Fibroblast of peridontal ligament (primary cell): ENCODE data around the gene UBE2J1.
"Not testable (repeated sequence)": the region's sequence is repeated elsewhere in the genome, so short reads cannot be mapped to it uniquely, and the experiment has no call there.

Experiments
- DNase-seq: peaks from one replicate; pipeline ENCODE4 v3.0.0-alpha.2; 2010; ENCODE audit errors: extremely low read depth

UBE2J1 gene, protein sequence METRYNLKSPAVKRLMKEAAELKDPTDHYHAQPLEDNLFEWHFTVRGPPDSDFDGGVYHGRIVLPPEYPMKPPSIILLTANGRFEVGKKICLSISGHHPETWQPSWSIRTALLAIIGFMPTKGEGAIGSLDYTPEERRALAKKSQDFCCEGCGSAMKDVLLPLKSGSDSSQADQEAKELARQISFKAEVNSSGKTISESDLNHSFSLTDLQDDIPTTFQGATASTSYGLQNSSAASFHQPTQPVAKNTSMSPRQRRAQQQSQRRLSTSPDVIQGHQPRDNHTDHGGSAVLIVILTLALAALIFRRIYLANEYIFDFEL

DNA sequence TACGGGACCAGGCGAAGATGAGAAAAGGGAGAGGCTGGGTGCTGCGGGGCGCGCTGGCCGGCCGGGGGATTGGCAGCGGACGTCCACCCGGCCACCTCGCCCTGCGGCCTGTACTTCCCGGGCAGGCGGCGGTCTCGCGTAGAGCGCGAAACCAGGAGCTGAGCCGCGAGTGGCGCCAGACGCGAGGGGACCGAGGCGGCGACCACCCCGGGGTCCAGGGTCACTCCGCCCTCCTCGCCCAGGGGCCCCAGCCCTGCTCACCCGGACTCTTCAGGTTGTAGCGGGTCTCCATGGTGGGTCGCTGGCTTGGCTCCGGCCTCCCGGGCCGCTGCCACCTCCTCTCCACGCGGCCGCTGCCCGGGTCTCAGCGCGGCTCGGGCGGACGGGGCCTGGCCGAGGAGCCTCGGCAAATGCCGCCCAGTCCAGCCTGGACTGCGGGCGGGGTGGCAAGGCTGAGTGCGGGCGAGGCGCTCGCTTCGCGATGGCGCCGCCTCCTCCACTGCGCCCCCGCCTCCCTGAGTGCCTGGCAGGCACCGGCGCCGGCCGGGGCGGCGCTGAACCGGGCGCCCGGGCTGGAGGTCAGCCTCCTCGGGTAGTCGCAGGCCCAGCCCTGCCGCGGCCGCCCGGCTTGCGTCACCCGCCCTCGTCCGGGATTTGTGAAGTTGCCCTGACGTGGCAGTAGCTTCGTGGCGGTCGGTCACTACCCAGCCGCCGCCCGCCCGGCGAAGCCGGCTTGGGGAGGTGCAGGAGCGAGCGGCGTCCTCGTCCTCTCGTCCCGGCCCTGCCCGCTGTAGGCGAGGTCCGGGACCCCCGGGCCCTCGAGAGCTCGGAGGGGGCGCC lies at the start of gene UBE2J1:
Gene UBE2J1 (minus strand): TSS at position 445 of the 840 bp plus-strand sequence. CDS start 153 bp downstream, at position 292.
- peak; percentile 93 for DNase-seq

DNA sequence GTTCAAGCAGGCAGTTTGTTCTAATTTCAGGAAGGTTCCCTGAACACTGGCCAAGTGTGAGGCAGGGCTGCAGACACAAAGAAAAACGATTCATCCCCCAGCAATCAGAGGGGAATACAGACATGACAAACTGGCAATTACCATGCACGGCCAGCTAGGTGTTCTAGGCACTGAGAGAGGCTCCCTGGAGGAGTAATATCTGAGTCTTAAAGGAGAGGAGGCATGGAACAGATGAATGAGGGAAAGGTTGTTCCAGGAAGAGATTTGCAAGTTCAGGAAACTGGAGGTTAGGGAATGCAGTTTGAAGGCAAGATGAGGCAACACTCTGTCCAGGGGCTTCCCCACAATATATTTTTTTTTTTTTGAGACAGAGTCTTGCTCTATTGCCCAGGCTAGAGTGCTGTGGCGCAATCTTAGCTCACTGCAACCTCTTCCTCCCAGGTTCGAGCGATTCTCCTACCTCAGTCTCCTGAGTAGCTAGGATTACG lies 48.4 kb upstream of the UBE2J1 start:
- DNase-seq, result no peak

DNA sequence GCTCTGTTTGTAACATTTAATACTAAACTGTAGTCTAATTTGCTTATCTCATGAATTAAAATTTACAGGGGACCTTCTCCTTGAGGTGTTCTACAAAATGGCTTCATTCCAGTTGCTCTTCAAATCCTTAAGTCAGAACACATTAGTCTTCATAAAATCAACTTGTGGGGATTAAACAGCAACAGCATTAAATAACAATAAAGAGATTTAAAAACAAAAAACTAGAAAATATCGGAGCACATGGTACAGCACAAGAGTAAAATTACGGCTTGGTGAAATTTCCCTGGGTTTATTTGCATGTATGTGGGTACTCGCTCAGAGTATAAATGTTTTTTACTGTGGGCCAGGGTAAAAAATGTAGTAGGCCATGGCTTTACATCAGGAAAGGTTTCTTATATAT lies 47.5 kb upstream of the UBE2J1 start:
- DNase-seq, result no peak

DNA sequence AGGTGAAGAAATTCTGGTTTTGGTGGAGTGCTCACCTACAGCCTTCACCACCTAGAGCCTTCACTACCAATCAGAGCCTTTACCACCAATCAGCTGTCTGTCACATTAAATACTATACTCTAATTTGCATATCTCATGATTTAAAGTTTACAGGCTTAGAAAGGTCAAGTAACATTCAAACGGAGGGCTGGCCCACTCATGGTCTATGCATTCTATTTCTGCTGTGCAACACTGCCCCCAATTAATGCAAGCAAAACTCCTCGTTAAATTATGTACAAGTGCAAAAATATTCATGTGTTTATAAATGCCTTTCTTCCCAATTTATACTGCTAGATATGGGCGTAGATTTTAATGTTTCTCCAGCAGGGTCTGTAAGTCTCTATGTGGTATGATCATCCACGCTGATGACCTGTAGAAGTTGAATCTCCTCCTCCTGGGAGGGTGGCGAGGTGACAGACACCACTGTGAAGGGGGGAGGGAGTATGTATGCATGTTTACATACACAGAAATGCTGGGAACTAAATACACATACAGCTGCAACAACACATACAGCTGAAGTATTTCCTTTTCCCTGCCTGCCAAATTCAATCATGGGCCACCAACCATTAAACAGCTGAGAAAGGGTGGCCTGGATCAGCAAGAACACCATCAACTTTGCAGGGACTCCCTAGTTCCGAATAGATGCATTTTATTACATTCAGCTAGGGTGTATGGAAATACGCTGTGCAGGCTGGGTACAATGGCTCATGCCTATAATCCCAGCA lies 46.4 kb upstream of the UBE2J1 start:
- DNase-seq, result no peak

DNA sequence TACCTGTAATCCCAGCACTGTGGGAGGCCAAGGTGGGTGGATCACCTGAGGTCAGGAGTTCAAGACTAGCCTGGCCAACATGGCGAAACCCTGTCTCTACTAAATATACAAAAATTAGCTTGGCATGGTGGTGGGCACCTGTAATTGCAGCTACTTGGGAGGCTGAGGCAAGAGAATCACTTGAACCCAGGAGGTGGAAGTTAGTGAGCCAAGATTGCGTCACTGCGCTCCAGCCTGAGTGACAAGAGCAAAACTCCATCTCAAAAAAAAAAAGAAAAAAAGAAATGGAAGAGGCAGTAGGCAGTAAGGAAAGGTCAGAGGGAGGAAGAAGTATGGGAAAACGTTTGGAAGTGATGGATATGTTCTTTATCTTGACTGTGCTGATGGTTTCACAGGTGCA lies 45.4 kb upstream of the UBE2J1 start:
- DNase-seq, result not testable (repeated sequence)

DNA sequence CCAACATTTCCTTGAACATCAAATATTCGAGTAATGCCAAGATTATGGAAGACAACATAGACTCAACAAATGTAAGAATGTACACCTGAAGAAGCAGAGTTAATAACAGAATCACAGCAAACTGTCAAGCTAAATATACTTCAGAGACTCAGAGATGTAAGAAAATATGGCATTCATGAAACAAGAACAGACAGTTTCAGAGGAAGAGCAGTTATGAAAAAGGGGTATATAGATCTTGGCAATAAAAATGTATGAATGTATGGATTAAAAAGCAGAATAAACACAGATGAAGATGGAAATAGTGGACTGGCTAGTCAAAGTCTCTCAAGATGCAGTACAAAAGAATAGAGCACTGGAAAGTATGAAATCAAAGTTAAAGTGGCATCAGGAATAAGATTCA lies 41.1 kb upstream of the UBE2J1 start:
- DNase-seq, result no peak

DNA sequence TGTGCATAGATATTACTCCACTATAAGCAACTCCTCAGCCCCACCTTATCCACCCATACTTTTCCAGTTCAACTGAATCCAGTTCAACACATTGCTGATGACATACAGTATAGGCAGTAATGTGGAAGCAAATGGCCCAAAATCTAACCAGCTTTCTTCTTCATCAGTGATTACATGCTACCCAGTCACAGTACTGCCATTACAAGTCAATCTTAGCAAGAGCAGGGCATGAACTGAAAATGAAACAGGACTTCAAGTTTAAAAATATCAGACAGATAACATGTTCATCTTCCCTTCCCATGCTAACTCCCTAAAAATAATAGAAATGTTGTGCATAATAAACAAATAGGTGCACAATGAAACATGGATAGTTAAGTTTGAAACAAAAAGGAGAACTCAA lies 40.3 kb upstream of the UBE2J1 start:
- DNase-seq, result no peak

DNA sequence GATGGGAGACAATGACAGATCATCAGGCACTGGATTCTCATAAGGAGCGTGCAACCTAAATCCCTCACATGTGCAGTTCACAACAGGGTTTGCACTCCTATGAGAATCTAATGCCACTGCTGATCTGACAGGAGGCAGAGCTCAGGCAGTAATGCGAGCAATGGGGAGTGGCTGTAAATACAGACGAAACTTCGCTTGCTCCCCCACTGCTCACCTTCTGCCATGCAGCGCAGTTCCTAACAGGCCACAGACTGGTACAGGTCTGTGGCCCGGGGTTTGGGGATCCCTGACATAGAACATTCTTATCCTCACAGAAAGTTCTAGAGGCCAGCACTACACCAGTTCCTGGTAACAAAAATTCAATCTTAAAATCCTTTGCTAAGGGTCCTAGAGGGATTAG lies 36.3 kb upstream of the UBE2J1 start:
- DNase-seq, result no peak

DNA sequence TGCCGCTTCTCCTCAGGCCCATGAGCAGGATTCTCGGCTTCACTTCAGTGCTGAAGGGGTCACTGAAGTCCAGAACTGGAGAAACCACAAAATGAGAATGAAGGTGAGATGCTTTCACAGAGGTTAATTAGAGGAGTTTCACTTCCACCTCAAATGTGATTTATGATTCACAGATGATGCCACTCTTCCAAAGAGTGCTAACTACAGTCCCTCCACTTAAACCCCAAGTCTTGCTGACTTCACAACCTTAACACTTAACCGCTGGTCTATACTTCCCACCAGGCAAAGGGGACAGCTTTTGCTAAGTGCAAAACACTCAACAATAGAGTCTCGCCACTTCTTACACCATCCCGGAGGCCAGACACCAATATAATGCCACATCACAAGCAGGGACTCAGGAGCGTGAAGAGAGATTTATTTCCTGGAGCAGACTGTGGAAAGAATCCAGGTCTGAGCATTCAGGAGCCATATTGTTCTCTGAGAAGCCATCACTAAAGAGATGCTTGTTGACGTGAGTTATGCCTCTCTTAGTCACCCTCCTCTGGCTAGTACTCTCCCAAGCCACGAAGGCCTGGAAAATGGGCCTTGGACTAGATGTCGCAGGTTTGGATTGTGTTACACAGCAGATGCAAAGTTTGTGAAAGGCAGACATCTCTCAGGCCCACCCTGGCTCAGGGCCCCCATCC lies 35.1 kb upstream of the UBE2J1 start:
- DNase-seq, result no peak

DNA sequence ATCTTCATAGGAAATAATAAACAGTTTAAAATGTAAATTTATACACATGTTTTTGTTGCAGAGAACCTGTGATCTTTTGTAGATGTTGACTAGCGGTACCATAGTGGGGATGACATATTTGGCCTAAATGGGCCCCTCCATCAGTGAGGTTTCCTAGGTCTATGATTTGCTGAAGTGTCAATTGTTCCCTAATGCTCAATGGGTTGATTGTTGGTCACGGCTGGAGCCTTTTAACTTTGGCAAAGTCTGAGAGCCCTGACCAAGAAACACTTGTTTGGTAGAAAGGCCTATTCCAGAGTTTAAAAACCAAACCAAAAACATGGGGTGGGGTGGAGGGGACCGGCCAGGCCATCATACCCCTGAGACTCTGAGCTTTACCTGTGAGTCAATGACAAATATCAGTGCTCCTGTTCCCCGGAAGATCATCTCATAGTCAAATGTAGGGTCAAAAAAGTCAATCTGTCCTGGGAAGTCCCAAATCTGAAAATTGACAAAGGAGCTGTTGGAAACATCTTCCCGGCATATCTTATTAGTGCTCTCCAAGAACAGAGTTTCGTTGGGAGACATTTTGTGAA lies 34.5 kb upstream of the UBE2J1 start:
- DNase-seq, result no peak

DNA sequence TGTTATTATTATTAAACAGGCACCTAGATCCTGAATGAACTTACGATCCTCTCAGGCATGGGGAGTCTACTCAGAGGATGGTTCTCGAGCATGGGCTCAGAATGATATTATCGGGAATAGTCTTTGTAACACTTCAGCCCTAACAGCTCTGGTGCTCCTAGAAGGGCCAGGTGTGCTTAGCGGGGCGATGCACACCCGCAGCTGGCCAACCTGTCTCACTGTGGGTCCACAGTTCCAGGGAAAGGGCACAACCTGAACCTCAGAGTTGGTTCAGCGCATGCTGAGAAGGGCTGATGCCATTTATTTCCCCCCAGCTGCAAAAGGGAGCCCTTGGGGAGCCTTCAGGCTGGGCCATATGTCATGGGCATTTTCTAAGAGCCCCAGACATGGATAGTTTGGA lies 33.3 kb upstream of the UBE2J1 start:
- DNase-seq, result no peak

DNA sequence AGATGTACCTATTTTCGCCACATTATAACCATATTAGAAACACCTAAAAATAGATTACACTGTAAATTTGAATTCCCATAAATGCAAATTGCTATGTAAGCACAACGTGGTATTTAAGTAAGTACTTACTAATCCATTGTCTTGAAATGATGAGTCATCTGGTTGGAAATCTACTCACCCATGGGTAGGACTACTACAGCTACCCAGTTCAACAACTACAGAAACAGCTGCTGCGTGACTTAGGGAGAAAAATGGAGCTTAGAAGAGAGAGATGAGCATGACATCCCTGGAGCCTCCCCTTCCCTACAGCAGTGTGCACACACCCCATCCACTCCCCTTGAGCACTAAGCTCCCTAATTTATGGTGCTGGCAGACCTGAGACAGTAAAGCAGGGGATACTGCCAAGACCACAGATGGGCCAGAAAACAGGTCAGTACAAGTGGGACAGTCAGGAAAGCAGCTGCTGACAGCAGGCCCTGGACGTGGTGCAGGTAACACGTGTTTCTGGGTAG lies 32.7 kb upstream of the UBE2J1 start:
- DNase-seq, result no peak

DNA sequence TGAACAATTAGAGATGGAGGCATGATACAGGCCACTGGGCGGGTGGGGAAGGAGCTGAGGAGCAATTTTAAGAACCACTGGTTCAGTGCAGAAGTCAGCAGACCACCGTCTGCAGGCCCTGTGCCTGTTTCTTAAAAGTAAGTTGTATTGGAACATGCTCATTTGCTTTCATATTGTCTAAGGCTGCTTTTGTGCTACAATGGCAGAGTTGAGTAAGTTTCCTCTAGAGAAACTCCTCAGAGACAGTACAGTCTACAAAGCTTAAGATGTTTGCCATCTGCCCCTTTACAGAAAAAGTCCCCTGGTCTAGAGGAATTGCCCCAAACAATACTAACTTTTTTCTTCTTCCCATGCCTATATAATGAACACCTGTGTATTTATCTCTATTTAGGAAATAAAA lies 28.5 kb upstream of the UBE2J1 start:
- no peak for DNase-seq

DNA sequence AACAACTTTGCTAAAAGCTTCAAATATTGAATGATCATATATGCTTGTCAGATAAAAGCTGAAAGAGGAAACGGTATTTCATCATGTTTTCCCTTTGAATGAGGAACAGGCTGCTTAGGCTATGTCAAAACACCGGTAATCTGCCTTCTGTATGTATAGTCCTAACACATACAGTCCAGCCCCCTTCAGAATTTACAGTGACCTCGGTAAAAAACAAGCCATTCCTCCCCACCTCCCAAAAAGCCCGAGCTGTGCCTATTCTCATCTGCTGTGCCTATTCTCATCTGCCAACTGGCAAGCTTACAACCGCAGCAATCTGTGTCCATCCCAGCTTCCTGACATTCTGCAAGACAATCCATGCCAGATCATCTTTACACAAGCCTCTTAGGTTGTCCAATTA lies 26.8 kb upstream of the UBE2J1 start:
- no peak for DNase-seq

DNA sequence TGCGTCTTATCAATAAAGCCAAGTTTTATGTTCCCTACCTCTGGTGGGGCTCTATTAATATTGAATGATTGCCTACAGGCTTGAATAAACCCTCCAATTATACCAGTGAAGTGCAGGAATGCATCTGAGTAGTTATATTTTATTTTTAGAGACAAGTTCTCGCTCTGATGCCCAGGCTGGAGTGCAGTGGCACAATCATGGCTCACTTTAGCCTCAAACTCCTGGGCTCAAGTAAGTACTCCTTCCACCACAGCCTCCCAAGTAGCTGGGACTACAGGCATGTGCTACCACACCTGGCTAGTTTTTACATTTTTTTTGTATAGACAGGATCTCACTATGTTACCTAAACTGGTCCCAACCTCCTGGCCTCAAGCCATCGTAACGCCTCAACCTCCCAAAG lies 26.1 kb upstream of the UBE2J1 start:
- DNase-seq, result no peak

DNA sequence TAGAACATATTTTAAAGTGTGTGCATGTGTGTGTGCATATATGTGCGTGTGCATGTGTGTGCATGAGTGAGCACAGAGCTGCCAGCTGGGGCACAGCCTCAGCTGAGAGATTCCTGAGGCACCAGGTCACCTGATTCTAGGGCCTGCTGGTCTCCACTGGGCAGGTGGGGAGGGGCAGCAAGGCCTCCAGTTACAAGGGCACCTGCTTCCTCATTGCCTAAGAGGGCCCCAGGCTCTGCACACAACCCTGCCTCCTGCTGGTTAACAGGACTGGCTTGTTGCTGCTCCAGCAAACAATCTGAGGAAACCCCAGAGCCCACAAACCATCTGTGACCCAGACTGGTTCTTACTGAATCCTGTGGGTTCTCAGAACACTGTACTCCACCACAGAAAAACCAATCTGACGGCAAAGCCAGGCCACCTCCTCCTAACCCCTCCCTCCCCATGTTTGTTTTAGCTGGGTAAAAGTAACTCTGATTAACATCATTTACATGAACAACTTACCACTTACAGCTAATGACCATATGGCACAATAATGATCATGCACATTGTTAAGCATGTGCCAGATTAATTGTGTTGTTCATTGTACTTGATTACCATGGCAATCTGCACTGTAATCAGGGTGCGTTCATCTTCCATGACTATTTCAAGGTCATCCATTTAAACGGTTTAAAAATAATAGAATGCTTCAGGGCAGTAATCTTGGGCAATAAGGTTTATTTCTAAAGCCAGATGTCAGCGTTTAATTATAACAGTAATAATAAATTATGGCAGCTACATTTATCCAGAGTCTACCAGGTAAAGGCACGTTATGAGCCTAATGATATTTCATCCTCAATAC lies 23.1 kb upstream of the UBE2J1 start:
- DNase-seq, result no peak

DNA sequence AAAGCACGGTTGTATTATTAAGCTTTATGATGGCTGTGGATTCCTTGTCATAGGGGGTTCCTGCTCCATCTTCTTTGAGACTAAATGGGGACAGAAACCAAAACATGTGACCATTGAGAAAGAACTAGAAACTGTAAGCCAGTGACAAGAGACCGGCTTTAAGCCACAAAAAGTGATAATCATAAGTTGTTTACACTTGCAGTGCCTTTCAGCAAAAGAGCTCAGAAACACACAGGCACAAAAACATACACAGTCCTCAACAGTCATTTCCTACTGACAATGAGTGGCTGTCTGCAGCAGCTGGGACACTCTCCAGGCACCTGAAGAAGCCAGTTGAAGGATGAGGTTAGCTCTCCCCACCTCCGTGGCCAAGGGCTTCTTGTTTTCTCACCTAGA lies 20.0 kb upstream of the UBE2J1 start:
- no peak for DNase-seq

DNA sequence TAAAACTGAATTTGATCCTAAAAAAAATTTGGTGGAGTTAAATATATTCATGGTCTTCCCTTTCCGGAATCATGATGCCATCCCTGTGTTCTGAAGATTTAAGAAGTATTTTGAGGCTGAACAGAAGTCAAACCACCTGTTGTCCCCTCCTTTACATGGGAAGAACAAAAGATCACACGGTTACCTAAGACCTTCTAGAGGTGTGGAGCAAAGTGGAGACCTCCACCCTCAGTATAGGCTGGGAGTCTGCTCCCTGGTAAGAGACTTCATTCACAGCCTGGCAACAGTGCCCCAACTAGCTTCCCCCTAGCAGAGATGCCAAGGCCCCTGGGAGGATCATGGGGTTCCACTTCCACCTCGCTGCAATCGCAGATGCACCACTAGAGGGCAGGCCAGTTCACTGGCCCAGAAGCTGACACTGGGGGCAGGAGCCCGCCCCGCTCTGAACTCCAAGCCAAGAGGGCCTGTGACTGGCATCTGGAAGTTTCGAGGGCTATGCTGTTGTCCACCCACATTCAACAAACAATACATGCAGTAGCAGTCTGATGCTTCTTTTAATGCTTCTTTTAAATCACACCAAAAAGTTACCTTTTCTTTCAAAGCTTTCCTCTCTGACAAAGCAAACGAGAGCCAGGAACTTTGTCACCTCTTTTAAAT lies 19.5 kb upstream of the UBE2J1 start:
- DNase-seq, result peak; percentile 46

DNA sequence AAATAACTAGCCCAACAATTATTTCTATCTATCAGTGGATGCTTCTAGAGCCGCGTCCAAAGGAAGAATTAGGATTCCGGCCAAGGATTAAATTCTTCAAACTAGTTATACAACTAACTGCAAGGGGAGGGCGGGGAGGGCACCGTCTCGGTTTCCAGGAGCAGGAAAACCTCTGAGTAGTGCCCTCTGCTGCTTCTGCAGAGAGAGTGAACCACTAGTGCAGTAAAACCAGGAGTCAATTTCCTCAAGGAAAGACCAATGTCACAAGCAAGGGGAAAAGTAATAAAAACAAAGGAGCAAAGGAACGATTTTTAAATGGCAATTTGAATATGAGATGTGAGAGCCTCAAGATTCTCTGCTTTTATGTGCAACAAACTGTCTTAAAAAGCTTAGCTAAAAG lies 16.5 kb upstream of the UBE2J1 start:
- peak; percentile 62 for DNase-seq

DNA sequence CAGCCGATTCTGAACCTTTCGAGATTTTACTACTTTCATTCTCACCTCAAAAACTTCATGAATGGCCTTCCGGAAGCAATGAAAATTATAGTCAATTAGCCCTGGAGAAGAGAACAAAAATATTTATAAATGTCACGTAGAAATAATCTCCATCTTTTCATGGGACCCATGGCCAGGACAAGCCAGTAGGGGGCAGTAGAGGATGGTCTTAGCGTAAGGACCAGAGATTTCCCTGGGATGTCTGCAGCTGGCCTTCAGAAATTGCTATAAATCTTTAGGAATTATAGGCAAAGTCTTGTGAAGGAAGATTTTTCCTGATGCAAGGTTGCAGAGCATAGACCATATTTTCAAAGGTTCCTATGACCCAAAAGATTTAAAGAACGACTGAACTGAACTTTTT lies 15.6 kb upstream of the UBE2J1 start:
- peak; percentile 70 for DNase-seq
